ENCODE measurements around the gene ILF3.

ILF3 gene

DNA sequence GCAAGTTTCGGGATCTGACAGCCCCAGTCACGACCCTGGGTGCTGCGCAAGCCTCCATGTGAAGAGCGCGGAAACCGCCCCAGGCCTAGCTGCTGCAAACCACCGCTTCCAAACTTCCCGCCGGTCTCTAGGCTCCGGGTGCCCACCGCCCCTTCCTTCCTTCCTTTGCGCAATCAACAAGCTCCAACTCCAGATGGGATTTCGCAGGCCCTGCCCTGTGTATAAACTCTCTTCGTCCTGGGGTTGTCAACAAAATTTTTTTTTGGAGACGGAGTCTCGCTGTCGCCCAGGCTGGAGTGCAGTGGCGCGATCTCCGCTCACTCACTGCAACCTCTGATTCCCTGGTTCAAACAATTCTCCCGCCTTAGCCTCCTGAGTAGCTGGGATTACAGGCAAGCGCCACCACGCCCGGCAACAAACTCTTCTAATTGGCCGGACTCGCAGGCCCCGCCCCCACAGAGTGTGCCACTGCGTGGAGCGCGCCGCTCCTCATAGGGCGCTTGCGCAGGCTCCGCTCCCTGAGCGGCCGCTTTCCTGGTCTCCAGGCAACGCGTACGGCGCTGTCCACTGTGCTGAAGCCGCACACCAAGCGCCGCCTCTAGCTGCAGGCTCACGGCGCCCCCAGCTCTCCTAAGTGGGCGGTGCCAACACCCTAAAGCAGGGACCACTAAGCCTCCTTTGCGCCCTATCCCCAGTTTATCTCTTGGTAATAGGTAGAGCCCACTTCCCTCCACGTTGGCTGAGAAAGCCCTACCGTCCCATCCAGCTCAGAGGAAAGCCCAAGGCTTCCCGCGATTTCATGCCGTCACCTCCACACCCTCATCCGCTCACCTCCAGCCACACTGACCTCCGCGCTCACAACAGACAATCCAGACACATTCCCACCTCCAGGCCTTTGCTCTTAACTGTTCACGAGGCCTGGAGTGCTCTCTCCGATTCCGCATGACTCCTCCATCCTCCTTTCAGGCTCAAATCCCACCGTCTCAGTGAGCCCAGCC is 41.6 kb downstream of the ILF3 start:
- peak; percentile 95 for DNase-seq (ENCODE audit: low spot score)

DNA sequence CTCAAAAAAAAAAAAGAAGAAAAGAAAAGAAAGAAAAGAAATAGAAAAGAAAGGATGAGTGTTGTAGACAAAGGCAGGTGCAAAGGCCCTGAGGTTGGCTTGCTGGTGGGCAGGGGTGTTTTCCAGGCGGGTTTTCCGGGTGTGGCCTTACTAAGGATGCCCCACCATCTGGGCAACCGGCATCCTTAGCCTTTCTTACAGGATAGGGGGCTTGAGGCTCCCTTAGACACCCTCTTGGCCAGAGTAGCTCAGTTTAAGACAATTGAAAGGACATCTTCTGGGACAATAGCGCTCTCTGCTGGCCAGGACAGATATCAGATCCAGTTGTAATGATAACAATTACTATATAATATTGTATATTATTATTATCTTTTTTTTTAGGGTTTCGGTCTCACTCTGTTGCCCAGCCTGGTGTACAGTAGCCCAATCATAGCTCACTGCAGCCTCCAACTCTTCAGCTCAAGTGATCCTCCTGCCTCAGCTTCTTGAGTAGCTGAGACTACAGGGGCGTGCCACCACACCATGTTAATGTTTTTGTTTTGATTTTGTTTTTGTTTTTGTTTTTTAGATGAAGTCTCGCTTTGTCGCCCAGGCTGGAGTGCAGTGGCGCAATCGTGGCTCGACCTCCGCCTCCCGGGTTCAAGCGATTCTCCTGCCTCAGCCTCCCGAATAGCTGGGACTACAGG is 45.6 kb downstream of the ILF3 start:
- DNase-seq (ENCODE audit: low spot score) = peak; percentile 52

DNA sequence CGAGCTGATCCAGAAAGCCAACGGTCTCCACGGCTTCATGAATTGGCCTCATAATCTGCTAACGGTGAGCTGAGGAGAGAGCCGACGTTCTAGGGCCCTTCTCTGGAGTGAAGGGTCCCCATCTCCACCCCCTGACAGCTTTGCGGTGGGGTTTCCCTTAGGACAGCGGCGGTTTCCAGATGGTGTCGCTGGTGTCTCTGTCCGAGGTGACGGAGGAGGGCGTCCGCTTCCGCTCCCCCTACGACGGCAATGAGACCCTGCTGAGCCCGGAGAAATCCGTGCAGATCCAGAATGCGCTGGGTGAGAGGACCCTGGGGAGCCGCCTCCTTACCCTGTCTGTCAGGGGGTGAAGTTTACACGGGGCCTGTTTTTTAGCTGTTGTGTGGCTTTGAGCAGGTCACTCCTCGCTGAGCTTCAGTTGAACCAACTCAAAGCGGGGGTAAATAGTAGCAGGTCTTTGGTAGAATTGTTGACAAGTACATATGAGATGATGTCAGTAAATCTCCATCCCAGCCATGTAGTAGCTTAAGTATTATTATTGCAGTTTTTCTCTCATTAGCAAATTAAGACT is 47.9 kb downstream of the ILF3 start:
- DNase-seq (ENCODE audit: low spot score) = peak; percentile 28

DNA sequence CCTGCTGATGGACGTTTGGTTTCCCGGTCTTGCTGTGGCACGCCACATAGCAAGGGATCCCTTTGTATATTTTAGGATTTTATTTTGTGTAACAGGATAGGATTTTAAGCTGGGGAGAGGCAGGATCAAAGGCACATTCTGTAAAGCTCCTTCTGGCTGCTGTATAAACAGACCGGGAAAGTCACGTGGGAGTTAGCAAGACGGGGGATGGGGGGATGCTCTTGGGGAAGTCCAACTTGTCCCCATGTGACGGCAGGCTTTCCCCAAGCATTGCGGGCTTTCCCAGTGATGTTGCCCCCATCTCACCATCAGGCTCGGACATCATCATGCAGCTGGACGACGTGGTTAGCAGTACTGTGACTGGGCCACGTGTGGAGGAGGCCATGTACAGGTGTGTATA is 52.8 kb downstream of the ILF3 start:
- DNase-seq (ENCODE audit: low spot score) = no peak

DNA sequence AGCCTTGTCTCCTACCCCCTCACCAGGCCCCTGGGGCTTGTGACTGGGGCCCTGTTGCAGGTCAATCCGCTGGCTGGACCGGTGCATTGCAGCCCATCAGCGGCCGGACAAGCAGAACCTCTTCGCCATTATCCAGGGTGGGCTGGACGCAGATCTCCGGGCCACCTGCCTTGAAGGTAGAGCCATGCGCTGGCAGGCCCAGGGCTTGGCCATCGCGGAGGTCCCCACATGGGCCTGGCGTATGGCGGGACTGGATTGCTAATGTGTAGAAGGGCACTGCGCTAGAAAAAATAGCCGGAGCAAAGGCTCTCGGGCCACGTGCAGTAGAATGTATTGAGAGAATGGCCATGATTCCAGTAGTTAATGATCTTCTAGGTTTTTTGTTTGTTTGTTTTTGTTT is 53.3 kb downstream of the ILF3 start:
- no peak for DNase-seq (ENCODE audit: low spot score)

DNA sequence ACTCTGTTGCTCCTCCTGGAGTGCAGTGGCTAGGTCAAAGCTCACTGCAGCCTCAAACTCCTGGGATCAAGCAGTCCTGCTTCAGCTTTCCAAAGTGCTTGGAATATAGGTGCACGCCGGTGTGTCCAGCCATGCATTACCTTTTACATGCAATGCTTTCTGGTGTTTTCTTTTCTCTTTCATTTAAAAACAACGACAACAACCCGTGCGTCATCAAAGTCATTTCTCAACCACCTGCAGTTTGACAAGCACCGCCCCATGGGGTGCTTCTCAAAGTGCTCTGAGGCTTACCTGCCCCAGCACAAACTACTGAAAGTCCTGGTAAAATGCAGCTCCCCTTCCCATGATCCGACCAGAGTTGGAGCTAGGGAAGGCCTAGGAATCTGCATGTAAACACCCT is 54.1 kb downstream of the ILF3 start:
- DNase-seq (ENCODE audit: low spot score) = no peak

DNA sequence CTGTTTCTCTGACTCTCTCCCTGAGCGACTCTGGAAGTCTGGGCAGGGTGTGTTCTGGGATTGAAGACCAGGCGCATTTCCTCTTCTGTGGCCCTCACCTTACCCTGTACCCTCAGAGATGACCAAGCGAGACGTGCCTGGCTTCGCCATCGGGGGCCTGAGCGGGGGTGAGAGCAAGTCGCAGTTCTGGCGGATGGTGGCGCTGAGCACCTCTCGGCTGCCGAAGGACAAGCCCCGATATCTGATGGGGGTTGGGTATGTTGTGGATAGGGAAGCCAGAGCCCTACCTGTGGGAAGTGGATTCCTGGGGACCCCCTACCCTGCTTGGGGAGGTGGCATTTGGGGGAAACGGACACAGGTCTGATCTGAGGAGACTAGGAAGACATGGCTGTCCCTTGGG is 57.9 kb downstream of the ILF3 start:
- no peak for DNase-seq (ENCODE audit: low spot score)

DNA sequence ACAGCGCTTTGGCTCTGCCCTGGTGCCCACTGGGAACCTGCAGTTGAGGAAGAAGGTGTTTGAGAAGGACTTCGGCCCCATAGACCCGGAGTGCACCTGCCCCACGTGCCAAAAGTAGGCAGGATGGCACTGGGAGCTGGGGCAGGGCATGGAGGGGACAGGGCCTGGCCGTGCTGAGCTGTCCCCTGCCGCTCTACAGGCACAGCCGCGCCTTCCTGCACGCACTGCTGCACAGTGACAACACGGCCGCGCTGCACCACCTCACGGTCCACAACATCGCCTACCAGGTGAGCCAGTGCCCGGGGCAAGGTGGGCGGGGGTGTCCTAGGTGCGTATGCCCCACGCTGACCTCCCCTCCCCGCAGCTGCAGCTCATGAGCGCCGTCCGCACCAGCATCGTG is 58.6 kb downstream of the ILF3 start:
- no peak for DNase-seq (ENCODE audit: low spot score)

DNA sequence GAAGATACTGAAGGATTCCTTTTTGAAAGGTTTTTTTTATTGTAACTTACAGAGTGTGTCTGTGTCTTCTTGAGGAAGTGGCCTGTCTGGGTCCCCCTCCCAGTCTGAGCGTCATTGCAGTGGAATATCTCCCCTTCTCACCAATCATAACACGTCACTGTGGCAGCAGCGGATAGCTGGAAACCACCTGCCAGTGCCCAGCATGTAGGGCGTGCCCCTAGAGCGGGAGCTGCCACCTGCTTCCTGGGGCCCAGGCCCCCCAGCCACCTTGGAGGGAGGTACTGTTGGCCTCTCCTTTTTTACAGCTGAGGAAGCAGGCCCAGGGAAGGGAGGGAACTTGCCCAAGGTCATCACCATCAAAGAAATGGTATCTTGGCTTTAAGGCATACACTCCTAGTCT is 59.2 kb downstream of the ILF3 start:
- DNase-seq (ENCODE audit: low spot score) = no peak

DNA sequence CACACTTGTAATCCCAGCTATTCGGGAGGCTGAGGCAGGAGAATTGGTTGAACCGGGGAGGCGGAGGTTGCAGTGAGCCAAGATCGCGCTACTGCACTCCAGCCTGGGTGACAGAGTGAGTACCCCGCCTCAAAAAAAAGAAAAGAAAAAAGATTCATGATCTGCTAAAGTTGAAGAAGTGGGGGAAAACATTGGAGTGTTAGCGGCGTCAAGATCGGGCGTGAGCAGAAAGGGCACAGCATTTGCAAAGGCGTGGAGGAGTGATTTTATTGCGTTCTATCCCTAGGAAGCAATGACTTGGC is 62.9 kb downstream of the ILF3 start:
- DNase-seq (ENCODE audit: low spot score) = no peak

DNA sequence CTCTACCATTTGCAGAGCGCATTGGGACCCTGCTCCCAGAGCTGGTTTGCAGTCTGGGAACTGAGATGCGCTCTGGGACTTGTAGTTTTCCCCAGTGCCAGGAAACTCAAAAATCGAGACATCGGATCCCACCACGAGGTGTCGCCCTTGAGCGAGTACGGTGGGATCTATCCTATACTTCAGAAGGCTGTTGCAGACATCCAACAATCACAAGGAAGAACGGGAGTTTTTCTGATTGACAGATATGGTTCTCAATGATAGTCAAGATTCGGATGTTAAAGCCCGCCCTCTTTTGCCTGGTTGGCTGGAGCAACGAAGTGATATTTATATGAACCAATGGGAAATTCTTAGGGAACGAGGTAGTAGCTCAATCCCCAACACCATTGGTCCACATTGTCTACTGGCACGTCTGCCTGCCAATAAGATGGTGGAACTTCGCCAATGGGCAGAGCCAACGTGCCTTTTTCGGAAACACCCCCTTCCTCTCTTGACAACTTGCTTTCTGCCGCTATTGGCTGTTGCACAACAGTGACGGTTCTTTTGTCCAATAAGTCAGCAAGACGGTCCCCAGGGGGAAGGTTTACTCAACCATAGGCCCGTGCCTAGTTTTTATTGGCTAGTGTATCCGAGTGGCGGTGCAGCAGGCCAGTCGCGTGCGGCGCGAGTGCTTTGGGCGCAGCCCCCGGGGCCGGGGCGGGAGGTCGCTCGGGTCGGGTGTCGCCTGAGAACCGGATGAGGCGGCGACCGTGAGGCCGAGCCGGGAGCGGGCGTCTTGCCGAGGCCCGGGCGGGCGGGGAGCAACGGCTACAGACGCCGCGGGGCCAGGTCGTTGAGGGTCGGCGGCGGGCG is 63.4 kb downstream of the ILF3 start, which contains the start of gene DNM2:
Gene DNM2 (plus strand): TSS at position 724 of the 849 bp plus-strand sequence. CDS start 164 bp downstream, outside the sequence.
- DNase-seq (ENCODE audit: low spot score) = peak; percentile 100

DNA sequence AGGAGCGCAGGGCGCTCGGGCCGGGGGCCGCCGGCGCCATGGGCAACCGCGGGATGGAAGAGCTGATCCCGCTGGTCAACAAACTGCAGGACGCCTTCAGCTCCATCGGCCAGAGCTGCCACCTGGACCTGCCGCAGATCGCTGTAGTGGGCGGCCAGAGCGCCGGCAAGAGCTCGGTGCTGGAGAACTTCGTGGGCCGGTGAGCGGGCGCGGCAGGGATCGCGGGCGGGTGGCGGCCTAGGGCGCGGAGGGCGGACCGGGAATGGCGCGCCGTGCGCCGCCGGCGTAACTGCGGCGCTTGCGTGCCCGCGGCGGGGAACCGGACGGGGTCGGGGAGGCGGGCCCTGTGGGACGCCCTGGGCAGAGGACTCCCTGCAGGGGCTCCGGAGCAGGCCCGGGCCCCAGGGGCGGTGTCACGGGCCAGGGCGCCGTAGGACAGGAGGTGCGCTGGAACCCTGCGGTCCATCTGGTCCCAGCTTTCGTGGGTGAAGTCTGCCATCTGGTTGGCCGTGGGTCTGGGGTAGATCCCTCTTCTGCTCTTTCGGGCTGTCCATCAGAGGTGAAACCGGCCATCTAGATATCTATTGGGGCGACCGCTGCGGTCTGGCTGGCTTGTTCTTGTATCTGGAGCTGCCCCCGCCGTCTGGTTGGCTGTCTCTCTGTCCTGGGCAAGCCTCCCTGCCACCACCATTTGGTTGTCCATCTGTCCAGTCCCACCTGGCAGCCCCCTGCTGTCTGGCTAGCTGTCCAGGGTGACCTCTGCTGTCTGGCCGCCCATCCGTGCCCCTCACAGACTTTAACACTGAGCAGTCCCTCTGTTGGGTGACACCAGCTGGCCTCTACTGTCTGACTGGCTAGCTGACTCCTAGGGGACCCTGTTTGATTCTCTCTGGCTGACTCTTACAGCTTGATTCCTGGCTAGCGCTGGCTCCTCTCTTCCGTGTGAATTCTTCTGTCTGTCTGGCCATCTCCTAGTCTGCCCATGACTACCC is 64.4 kb downstream of the ILF3 start:
- DNase-seq (ENCODE audit: low spot score) = peak; percentile 40

DNA sequence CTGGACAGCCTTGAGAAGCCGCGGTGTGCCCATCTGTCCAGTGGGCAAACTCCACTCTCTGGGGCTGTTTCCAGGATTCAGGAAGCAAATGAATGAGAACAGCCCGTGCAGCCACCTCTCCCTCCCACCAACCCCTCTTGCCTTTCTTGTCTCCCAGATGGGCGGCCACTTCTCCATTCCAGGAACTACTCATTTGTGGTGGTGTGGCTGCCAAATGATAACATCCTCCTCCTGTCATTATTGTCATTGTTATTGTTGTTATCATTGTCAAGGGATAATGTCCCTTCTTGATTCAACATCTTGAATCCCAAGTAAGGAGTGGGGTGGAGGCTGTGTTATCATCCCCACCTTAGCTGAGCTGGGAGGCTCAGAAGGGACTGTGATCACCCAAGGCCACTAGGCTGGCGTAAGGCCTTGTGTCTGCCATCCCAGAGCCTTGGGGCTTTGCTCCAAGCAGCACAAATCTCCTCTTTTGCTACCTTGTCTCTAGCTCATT is 65.4 kb downstream of the ILF3 start:
- no peak for DNase-seq (ENCODE audit: low spot score)

DNA sequence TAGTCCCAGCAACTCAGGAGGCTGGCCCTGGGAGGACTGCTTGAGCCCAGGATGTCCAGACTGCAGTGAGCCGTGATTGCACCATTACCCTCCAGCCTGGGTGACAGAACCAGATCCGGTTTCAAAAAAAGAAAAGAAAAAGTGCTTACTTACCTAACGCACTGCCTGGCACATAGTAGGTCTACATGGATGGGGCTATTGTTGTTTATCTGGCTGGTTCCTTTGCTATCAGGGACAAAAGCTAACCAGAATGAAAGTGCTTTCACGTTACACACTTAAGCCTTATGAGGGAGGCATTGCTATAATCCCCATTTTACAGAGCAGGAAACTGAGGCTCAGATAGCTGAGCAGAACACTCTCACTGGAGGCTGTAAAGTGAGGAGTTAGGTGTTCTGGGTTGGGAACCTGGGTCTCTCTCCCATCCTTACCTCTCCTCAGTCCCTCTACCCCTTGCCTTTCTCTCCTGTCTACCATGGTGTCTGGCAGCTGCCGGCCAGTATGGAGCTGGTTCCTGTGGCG is 66.5 kb downstream of the ILF3 start:
- no peak for DNase-seq (ENCODE audit: low spot score)

DNA sequence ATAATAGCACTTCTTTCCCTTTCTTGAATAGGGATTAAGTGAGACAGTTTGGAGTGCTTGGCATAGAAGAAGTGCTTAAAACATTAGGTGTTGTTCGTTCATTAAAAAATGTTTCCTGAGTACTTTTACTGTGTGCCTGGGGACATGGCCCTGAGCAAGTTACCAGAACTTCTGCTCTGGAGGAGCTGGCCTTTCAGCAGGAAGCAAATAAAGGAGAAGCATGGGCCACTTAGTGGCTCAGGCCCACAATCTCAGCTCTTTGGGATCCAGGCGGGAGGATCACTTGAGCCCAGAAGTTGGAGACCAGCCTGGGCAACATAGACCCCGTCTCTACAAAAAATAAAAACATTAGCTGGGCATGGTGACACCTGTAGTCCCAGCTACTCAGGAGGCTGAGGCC is 69.4 kb downstream of the ILF3 start:
- no peak for DNase-seq (ENCODE audit: low spot score)

DNA sequence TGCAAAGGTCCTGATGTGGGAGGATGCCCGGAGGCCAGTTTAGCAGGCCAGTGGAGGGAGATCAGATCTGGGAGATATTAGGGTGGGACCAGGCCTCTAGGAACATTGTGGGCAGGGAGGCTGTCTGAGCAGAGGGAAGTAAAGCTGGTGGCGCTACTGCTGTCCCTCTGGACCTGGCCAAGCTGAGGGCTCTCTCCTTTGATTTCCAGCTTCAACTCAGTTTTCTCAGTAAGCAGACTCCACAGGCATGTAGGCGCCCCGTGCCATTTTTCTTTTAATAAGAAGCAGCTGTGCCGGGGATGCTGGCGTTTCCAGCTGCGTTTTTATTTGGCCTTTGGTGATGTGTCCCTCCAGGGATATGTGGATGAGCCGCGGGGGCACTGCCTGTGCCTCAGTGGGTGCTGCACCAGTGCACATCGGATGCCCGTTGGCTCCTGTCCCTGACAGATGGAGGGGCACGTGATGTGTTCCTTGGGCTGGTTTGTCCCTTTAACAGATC is 70.5 kb downstream of the ILF3 start:
- no peak for DNase-seq (ENCODE audit: low spot score)

DNA sequence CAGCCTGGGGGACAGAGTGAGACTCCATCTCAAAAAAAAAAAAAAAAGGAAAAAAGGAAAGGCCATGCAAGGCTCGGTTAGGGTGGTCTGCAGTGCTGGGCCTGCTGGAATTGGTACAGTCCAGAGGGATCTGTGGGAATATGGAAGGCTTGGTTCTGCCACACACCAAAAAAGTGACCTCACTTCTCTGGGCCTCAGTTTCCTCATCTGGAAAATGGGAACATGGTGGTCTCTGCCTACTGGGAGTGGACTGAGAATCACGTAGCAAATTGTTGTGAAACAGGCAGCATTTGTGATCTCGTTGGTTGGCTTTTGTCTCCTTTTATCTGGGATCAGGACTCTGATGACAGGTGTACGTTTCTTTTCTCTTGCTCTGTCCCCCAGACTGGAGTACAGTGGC is 71.3 kb downstream of the ILF3 start:
- no peak for DNase-seq (ENCODE audit: low spot score)

DNA sequence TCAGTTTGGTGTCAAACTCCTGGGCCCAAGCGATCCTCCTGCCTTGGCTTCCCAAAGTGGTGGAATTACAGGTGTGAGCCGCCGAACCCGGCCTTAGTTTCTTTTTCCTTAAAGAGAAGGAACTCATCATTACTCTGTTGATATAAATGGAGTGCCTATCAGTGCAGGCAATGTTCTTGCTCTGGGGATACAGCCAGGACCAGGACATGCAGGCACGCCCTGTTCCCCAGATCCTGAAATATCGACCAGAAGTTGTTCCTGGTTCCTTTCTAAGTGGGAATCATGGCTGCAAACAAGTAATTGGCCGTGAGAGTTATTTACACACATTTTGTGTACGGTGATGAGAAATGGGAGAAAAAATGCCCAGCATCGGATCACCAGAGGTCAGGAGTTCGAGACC is 72.1 kb downstream of the ILF3 start:
- DNase-seq (ENCODE audit: low spot score) = no peak

DNA sequence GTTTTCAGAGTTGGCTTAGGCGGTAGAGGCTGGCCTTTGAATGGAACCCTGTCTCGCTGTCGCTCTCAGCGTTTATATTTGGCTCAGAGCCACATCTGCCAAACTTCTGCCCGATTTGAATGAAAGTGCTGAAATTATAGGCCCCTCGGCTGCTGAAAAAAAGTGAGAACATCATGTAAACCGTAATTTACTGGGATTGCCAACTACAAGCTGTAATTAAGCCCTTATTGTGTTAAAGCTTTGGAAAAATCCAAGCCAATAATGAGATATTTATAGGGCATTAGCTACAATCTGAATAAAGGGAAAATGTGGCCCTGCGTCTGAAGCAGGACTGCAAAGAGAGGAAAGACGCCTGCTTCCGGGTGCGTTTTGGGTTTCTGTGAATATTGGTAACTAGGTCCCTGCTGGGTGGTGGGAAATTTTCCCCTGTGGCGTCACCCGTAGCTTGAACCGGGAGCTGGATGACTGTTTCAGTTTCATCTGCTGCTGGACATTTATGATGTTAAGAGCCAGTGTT is 73.6 kb downstream of the ILF3 start:
- DNase-seq (ENCODE audit: low spot score) = peak; percentile 58

DNA sequence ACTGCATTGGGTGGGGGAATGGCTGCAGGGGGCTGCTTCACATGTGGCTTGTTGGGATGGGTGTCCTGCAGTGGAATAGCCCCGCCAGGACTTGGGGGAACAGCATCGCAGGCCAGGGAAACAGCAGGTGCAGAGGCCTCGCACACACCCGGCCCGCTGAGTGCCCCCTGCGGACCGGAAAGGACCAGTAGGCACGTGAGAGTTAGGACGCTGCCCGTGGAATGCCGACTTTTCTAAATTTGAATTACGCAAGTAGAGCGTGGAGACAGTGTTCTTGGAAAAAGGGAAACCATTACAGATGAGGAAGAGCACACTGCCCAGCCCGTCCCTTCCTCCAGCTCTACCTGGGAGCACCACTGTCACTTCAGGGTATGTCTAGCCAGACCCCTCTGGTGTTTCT is 75.3 kb downstream of the ILF3 start:
- DNase-seq (ENCODE audit: low spot score) = no peak

All from Ammon's horn (tissue), 1 donor.